HepG2 (cell line): ENCODE results near the gene ADH5. TPM values are rescaled to one million over a fixed set of nuclear protein-coding genes. Genes with fewer than 3 reads are reported as not detected.

Experiments
- FLYWCH1 ChIP-seq: sonication (generic); formaldehyde crosslinking; IDR thresholded peaks from 2 replicates; pipeline ENCODE4 v1.8.1; 2023; ENCODE audit warnings: mild to moderate bottlenecking, missing genetic modification reagents
- HNRNPK ChIP-seq: fragments of 200-400 bp; formaldehyde crosslinking; IDR thresholded peaks from 2 replicates; pipeline ENCODE4 v1.6.1; 2018; ENCODE audit warnings: low read length, low read depth, moderate library complexity, mild to moderate bottlenecking; ENCODE audit not compliant: poor library complexity, severe bottlenecking
- KDM3A ChIP-seq: IDR thresholded peaks from 2 replicates; pipeline ENCODE4 v1.6.1; 2018; ENCODE audit warnings: low read depth, missing compliant biosample characterization
- KMT2A ChIP-seq: sonication (generic); formaldehyde crosslinking; IDR thresholded peaks from 2 replicates; pipeline ENCODE4 v1.4.0; 2020; ENCODE audit warnings: missing genetic modification reagents
- MAX ChIP-seq: IDR thresholded peaks from 2 replicates; pipeline ENCODE4 v1.6.1; 2012; ENCODE audit warnings: inconsistent platforms
- NCOA2 ChIP-seq: sonication (generic); formaldehyde crosslinking; IDR thresholded peaks from 2 replicates; pipeline ENCODE4 v1.8.0; 2022; ENCODE audit warnings: inconsistent platforms
- RBM39 ChIP-seq: fragments of 200-400 bp; formaldehyde crosslinking; IDR thresholded peaks from one replicate; pipeline ENCODE4 v1.6.1; 2018; ENCODE audit warnings: antibody characterized with exemption, mild to moderate bottlenecking, low read depth, low read length; ENCODE audit not compliant: poor library complexity, severe bottlenecking
- RFXAP ChIP-seq: sonication (generic); formaldehyde crosslinking; IDR thresholded peaks from 2 replicates; pipeline ENCODE4 v1.4.0; 2020; ENCODE audit warnings: missing genetic modification reagents, borderline replicate concordance
- SOX13 ChIP-seq, 3 experiments: fragments of 450-650 bp in 1 of 3; sonication (generic) in 1 of 3; formaldehyde crosslinking in 1 of 3; IDR thresholded peaks in 2 of 3; conservative IDR thresholded peaks in 1 of 3; 2 replicates each; pipeline versions ENCODE4 v1.5.0 to v1.6.1; 2016 to 2020; ENCODE audit warnings: antibody characterized with exemption in 1 of 3, mild to moderate bottlenecking in 1 of 3, missing compliant biosample characterization in 1 of 3, missing genetic modification reagents in 1 of 3, moderate library complexity in 1 of 3
- SRF ChIP-seq: IDR thresholded peaks from 2 replicates; pipeline ENCODE4 v1.6.1; 2011; ENCODE audit warnings: mild to moderate bottlenecking, low read depth, low read length, moderate library complexity
- TCF7 ChIP-seq: sonication (generic); IDR thresholded peaks from 2 replicates; pipeline ENCODE4 v1.6.1; 2016; ENCODE audit warnings: antibody characterized with exemption, low read depth
- ZBTB8A ChIP-seq: sonication (generic); formaldehyde crosslinking; IDR thresholded peaks from 2 replicates; pipeline ENCODE4 v1.4.0; 2020; ENCODE audit warnings: mild to moderate bottlenecking, low read depth, missing genetic modification reagents, borderline replicate concordance
- ZFY ChIP-seq: sonication (generic); formaldehyde crosslinking; IDR thresholded peaks from 2 replicates; pipeline ENCODE4 v1.4.0; 2020; ENCODE audit warnings: missing genetic modification reagents
- ZNF207 ChIP-seq: fragments of 450-650 bp; IDR thresholded peaks from 2 replicates; pipeline ENCODE4 v1.6.1; 2016; ENCODE audit warnings: antibody characterized with exemption, borderline replicate concordance
- ZNF441 ChIP-seq: sonication (generic); formaldehyde crosslinking; IDR thresholded peaks from 2 replicates; pipeline ENCODE4 v1.7.0; 2021; ENCODE audit warnings: missing genetic modification reagents, borderline replicate concordance
- ZNF543 ChIP-seq: sonication (generic); formaldehyde crosslinking; IDR thresholded peaks from 2 replicates; pipeline ENCODE4 v1.4.0; 2020; ENCODE audit warnings: mild to moderate bottlenecking, missing genetic modification reagents
- ZNF557 ChIP-seq: sonication (generic); formaldehyde crosslinking; IDR thresholded peaks from 2 replicates; pipeline ENCODE4 v1.4.0; 2020; ENCODE audit warnings: missing genetic modification reagents
- ZNF564 ChIP-seq: sonication (generic); formaldehyde crosslinking; IDR thresholded peaks from 2 replicates; pipeline ENCODE4 v1.8.1; 2023; ENCODE audit warnings: mild to moderate bottlenecking, missing genetic modification reagents
- ZNF567 ChIP-seq: sonication (generic); formaldehyde crosslinking; IDR thresholded peaks from 2 replicates; pipeline ENCODE4 v1.8.1; 2023; ENCODE audit warnings: mild to moderate bottlenecking, missing genetic modification reagents, borderline replicate concordance
- ZNF597 ChIP-seq: sonication (generic); formaldehyde crosslinking; IDR thresholded peaks from 2 replicates; pipeline ENCODE4 v1.5.0; 2020; ENCODE audit warnings: missing genetic modification reagents
- ZNF616 ChIP-seq: sonication (generic); formaldehyde crosslinking; IDR thresholded peaks from 2 replicates; pipeline ENCODE4 v1.5.0; 2020; ENCODE audit warnings: low read depth, mild to moderate bottlenecking, missing genetic modification reagents
- ZNF644 ChIP-seq: IDR thresholded peaks from 2 replicates; pipeline ENCODE4 v1.6.1; 2016; ENCODE audit warnings: low read depth
- ZNF816 ChIP-seq: sonication (generic); formaldehyde crosslinking; IDR thresholded peaks from 2 replicates; pipeline ENCODE4 v1.8.0; 2022; ENCODE audit warnings: missing genetic modification reagents, mild to moderate bottlenecking, borderline replicate concordance
- polyA plus RNA-seq, 8 experiments: library from polyadenylated mRNA; depleted of rRNA in 3 of 8; stranded (reverse) in 7 of 8; unstranded in 1 of 8; fragments of >200 nt; fragmentation: Illumina TruSeq in 4 of 8; extraction: Trizol in 4 of 8; gene quantifications; 2 replicates each; pipeline versions ENCODE4 v1.2.1 to v1.2.3, GENCODE V29; 2011 to 2016; ENCODE audit warnings: low read depth in 4 of 8, missing spikeins in 1 of 8, mixed read lengths in 1 of 8; ENCODE audit not compliant: insufficient read depth in 1 of 8
- total RNA-seq, 5 experiments: library from RNA; depleted of rRNA; stranded (reverse); fragments of >200 nt; fragmentation: Illumina TruSeq; extraction: Trizol; gene quantifications; 2 replicates each; pipeline ENCODE4 v1.2.3, GENCODE V29; 2016; ENCODE audit warnings: low read depth in 1 of 5
- TF ChIP-seq, protein P1 (sequence below): IDR thresholded peaks from 2 replicates; pipeline ENCODE4 v1.6.1; 2016; ENCODE audit warnings: control low read depth
- TF ChIP-seq, protein P2 (sequence below): sonication (generic); IDR thresholded peaks from 2 replicates; pipeline ENCODE4 v1.6.1; 2016; ENCODE audit warnings: low read depth, borderline replicate concordance

Gene ADH5
- total and polyA plus RNA-seq, 2 of the 13 experiments (the other 11 are each of a cell fraction or from before 2014, with no cell fraction given): 349 to 512 TPM

DNA sequence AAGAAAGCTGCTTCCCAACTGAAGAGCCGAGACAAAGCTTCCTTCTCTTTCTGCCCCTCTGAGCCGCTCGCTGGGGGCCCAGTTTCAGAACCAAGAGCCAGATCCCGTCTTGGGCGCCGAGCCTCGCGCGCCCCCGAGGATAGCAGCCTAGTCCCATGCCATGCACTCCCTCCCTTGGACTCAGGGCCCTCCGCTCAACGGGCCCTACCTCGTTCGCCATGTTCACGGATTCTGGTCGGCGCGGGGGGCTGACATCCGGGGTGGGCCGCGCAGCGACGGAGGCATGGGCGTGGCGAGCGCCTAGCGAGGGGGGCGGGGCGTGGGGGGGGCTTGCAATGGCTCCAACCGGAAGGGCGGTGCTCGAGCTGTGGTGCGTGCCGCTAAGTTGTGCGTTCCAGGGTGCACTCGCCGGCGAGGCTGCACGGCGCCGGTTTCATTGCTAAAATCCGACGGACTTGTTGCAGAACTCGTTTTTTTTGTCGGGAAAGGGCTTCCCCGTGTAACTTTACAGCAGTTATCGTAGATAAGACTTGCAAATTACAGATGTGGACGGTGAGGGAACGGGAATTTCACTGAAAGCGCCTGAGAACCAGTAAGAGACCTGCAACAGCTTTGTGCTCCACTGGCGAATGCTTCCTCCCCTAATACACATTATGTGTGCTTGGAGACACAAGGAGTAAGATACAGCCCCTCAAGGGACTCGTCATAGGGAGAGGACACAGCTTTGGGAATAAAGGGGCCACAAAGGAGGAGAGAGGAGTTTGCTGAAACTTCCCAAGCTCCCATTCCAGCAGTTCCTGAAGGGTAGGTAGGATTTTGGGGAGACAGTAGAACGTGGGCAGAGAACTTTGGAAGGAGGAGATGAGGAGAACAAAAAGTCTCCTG, at the start of gene ADH5 (continued):
- TF ChIP-seq ZNF597 (CRISPR knock-in tag) (no peak), RBM39 (no peak), ZBTB8A (CRISPR knock-in tag) (no peak), ZNF557 (CRISPR knock-in tag) (no peak), HNRNPK (no peak), ZNF564 (0 out of 2 replicates have a peak, but pooled peaks have one; percentile 53), RFXAP (no peak), FLYWCH1 (CRISPR knock-in tag) (no peak), ZNF644 (CRISPR knock-in tag) (no peak), ZNF567 (CRISPR knock-in tag) (no peak), SRF (no peak), KMT2A (CRISPR knock-in tag) (peak; percentile 48), ZNF543 (CRISPR knock-in tag) (peak; percentile 32; the same call in 1 of the 2 replicates), MAX (peak; percentile 84), ZFY (CRISPR knock-in tag) (peak; percentile 82), SOX13 (IDR thresholded peaks at IDR 0.05) (peak; percentile 51; the same call in 1 of the 2 replicates), SOX13 (CRISPR knock-in tag; conservative IDR thresholded peaks at IDR 0.05 in 1 of 2, IDR thresholded peaks at IDR 0.05 in 1 of 2) (no peak), KDM3A (CRISPR knock-in tag) (0 out of 2 replicates have a peak, but pooled peaks have one; percentile 41), ZNF441 (CRISPR knock-in tag) (no peak), TCF7 (no peak), ZNF207 (no peak), ZNF816 (CRISPR knock-in tag) (no peak), ZNF616 (CRISPR knock-in tag) (no peak), NCOA2 (CRISPR knock-in tag) (peak; percentile 43; the same call in 1 of the 2 replicates)
- TF ChIP-seq, protein P1, sequence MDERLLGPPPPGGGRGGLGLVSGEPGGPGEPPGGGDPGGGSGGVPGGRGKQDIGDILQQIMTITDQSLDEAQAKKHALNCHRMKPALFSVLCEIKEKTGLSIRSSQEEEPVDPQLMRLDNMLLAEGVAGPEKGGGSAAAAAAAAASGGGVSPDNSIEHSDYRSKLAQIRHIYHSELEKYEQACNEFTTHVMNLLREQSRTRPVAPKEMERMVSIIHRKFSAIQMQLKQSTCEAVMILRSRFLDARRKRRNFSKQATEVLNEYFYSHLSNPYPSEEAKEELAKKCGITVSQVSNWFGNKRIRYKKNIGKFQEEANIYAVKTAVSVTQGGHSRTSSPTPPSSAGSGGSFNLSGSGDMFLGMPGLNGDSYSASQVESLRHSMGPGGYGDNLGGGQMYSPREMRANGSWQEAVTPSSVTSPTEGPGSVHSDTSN (CRISPR knock-in tag): no peak
- TF ChIP-seq, protein P2, sequence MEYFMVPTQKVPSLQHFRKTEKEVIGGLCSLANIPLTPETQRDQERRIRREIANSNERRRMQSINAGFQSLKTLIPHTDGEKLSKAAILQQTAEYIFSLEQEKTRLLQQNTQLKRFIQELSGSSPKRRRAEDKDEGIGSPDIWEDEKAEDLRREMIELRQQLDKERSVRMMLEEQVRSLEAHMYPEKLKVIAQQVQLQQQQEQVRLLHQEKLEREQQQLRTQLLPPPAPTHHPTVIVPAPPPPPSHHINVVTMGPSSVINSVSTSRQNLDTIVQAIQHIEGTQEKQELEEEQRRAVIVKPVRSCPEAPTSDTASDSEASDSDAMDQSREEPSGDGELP: no peak
